HEK293 (cell line): ENCODE data around the gene APOB.

Experiments
- CTCF ChIA-PET: fragments of 350-600 bp; formaldehyde crosslinking; extraction: SDS; loops from one replicate; lab custom pipeline; 2021; ENCODE audit warnings: antibody characterized with exemption; lab: Yijun Ruan, JAX
- POLR2A ChIA-PET: fragments of 300-600 bp; formaldehyde crosslinking; extraction: SDS; loops from one replicate; lab custom pipeline; 2020; ENCODE audit warnings: antibody characterized with exemption, inconsistent platforms; lab: Yijun Ruan, JAX
- H3K27ac ChIP-seq: fragments of 200-500 bp; sonication (Bioruptor generic); 2 replicates; pipeline ENCODE4 v1.5.1; 2014; ENCODE audit warnings: low read depth, low read length, control low read depth, inconsistent platforms; ENCODE audit errors: extremely low read depth
- H3K36me3 ChIP-seq, 2 experiments: fragments of 200-500 bp in 1 of 2; sonication (Bioruptor generic) in 1 of 2; 1 replicate in 1 of 2; 2 replicates in 1 of 2; pipeline ENCODE4 v1.5.1; 2014 to 2017; ENCODE audit warnings: inconsistent platforms in 2 of 2, low read length in 2 of 2; ENCODE audit not compliant: control insufficient read depth in 2 of 2, insufficient read depth in 1 of 2
- H3K4me1 ChIP-seq: fragments of 200-500 bp; sonication (Bioruptor generic); 2 replicates; pipeline ENCODE4 v1.5.1; 2014; ENCODE audit warnings: mild to moderate bottlenecking, low read length, inconsistent platforms; ENCODE audit not compliant: control insufficient read depth, insufficient read depth
- H3K4me3 ChIP-seq: 2 replicates; pipeline ENCODE4 v1.5.1; 2011; ENCODE audit warnings: low read depth, mild to moderate bottlenecking, control low read depth, low read length, moderate library complexity
- H3K9me3 ChIP-seq: fragments of 200-500 bp; sonication (Bioruptor generic); 2 replicates; pipeline ENCODE4 v1.5.1; 2014; ENCODE audit warnings: low read depth, low read length, inconsistent platforms; ENCODE audit not compliant: control insufficient read depth, insufficient read depth
- IKZF3 ChIP-seq: fragments of 450-650 bp; IDR thresholded peaks from 2 replicates; pipeline ENCODE4 v1.5.0; 2018; ENCODE audit warnings: missing biosample characterization, mild to moderate bottlenecking, missing genetic modification characterization, moderate library complexity
- KLF8 ChIP-seq: fragments of 450-650 bp; formaldehyde crosslinking; IDR thresholded peaks from 2 replicates; pipeline ENCODE4 v1.5.1; 2016; ENCODE audit warnings: missing biosample characterization, missing genetic modification characterization
- TCF7L2 ChIP-seq: IDR thresholded peaks from 2 replicates; pipeline ENCODE4 v1.6.1; 2011; ENCODE audit warnings: low read depth, mild to moderate bottlenecking, inconsistent platforms, low read length, moderate library complexity, borderline replicate concordance
- ZFP3 ChIP-seq: fragments of 450-650 bp; formaldehyde crosslinking; IDR thresholded peaks from 2 replicates; pipeline ENCODE4 v1.5.1; 2016; ENCODE audit warnings: low read depth, missing biosample characterization, missing genetic modification characterization
- ZFP69B ChIP-seq: fragments of 450-650 bp; formaldehyde crosslinking; IDR thresholded peaks from 2 replicates; pipeline ENCODE4 v1.5.1; 2016; ENCODE audit warnings: missing biosample characterization, missing genetic modification characterization
- ZNF248 ChIP-seq: fragments of 450-650 bp; formaldehyde crosslinking; IDR thresholded peaks from 2 replicates; pipeline ENCODE4 v1.5.1; 2017; ENCODE audit warnings: missing biosample characterization, missing genetic modification characterization
- ZNF354C ChIP-seq: fragments of 450-650 bp; formaldehyde crosslinking; IDR thresholded peaks from 2 replicates; pipeline ENCODE4 v1.5.1; 2016; ENCODE audit warnings: missing biosample characterization, missing genetic modification characterization, low read depth, borderline replicate concordance
- ZNF391 ChIP-seq: fragments of 450-650 bp; formaldehyde crosslinking; IDR thresholded peaks from 2 replicates; pipeline ENCODE4 v1.5.1; 2016; ENCODE audit warnings: low read depth, missing biosample characterization, missing genetic modification characterization, borderline replicate concordance
- ZNF544 ChIP-seq: fragments of 450-650 bp; formaldehyde crosslinking; IDR thresholded peaks from 2 replicates; pipeline ENCODE4 v1.5.0; 2017; ENCODE audit warnings: missing biosample characterization, missing genetic modification characterization
- ZNF548 ChIP-seq: fragments of 450-650 bp; formaldehyde crosslinking; IDR thresholded peaks from 2 replicates; pipeline ENCODE4 v1.5.1; 2016; ENCODE audit warnings: missing biosample characterization, missing genetic modification characterization
- ZNF701 ChIP-seq: fragments of 450-650 bp; formaldehyde crosslinking; IDR thresholded peaks from 2 replicates; pipeline ENCODE4 v1.5.1; 2016; ENCODE audit warnings: missing biosample characterization, missing genetic modification characterization
- TF ChIP-seq, protein P1 (sequence below): fragments of 450-650 bp; formaldehyde crosslinking; IDR thresholded peaks from 2 replicates; pipeline ENCODE4 v1.5.1; 2017; ENCODE audit warnings: missing biosample characterization, missing genetic modification characterization
- TF ChIP-seq, protein P2 (sequence below): fragments of 450-650 bp; formaldehyde crosslinking; IDR thresholded peaks from 2 replicates; pipeline ENCODE4 v1.5.1; 2017; ENCODE audit warnings: missing biosample characterization, missing genetic modification characterization
- TF ChIP-seq, protein P3 (sequence below): fragments of 450-650 bp; IDR thresholded peaks from 2 replicates; pipeline ENCODE4 v1.5.1; 2018; ENCODE audit warnings: missing biosample characterization, mild to moderate bottlenecking, missing genetic modification characterization
- TF ChIP-seq, protein P4 (sequence below): fragments of 450-650 bp; formaldehyde crosslinking; IDR thresholded peaks from 2 replicates; pipeline ENCODE4 v1.5.1; 2016; ENCODE audit warnings: missing biosample characterization, missing genetic modification characterization
- TF ChIP-seq, protein P5 (sequence below): fragments of 450-650 bp; formaldehyde crosslinking; IDR thresholded peaks from 2 replicates; pipeline ENCODE4 v1.5.1; 2017; ENCODE audit warnings: missing biosample characterization, missing genetic modification characterization

APOB gene

DNA sequence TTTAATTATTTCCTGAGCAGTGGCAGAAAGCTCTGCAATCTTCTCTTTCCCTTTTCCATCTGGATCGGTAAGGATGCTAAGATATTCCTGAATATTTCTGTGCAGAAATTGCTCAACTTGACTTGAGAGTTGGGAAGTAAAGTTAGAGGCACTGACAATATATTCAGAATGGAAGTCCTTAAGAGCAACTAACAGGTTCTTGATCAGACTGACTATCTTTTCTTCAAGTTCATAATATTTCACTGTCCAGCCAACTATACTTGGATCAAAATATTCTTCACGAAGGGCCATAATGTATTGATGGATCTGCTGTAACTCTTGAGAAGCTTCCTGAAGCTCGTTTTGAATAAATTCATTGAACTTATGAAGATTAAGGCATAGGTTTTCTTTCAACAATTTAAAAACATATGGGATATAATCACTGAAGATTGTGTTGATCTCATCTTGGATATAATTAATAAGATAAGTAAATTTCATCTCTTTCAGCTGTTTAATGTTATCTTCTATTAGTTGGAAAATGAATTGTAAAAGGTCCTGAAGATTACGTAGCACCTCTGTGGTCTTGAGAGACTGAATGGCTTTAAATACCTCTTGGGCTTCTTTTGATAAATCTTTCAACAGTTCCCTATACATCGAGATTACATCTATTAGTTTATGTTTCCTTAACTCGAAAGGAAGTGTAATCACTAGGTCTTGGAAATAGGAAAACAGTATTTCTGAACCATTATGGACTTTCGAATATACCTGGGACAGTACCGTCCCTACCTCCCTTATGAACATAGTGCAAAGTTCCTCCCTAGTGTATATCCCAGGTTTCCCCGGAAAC, 41.7 kb downstream of the APOB start:
- ChIA-PET CTCF (interaction anchor here (1.0 kb wide), 1 partner anchor 341 kb away, joined by 5 read pairs; no protein-coding TSS in a partner anchor), POLR2A (no interaction called here)

DNA sequence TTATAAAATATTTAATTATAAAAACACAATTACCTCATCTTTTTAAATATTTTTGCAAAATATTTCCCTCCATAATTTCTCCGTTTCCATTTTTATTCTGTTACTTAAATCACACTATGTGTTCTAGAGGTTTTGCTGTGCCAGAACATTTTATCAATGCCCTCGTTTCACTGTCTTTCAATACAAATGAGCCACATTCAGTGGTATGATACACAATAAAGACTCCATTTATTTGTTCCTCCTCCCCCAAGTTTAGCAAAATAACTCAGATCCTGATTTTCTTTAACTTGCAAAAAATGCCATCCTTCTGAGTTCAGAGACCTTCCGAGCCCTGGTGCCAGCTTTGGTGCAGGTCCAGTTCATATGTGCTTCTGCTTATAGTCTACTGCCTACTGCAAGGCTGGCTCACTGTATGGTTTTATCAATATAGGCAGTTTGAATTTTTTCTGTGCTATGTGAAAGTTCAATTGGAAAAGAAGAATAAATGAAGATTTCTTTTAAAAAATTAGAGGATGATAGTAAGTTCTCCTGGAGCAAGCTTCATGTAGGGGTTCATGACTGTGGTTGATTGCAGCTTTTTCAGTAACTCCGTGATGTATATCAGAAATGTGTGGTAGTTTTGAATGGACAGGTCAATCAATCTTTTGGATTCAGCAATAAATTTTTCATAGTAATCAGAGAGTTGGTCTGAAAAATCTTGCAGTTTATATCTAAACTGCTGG, 42.5 kb downstream of the APOB start:
- H3K36me3 ChIP-seq, result no peaks in the 10 kb centered on the region
- H3K27ac ChIP-seq, result no peak overlapping the region
- ChIA-PET CTCF (no interaction called here), POLR2A (no interaction called here)
- H3K9me3 ChIP-seq, result no peaks in the 10 kb centered on the region
- TF ChIP-seq ZNF701 (tag by site-specific recombination), result no peak
- no peak for TF ChIP-seq ZNF544
- H3K4me3 ChIP-seq, result no peak overlapping the region
- H3K4me1 ChIP-seq, result no peaks in the 10 kb centered on the region

More for the DNA sequence above, 41.7 kb downstream of the APOB start:
- H3K4me1 ChIP-seq, result no peaks in the 10 kb centered on the region
- no peak for TF ChIP-seq IKZF3 (tag by site-specific recombination)
- TF ChIP-seq, protein P1, sequence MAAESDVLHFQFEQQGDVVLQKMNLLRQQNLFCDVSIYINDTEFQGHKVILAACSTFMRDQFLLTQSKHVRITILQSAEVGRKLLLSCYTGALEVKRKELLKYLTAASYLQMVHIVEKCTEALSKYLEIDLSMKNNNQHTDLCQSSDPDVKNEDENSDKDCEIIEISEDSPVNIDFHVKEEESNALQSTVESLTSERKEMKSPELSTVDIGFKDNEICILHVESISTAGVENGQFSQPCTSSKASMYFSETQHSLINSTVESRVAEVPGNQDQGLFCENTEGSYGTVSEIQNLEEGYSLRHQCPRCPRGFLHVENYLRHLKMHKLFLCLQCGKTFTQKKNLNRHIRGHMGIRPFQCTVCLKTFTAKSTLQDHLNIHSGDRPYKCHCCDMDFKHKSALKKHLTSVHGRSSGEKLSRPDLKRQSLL, result no peak
- no peak for TF ChIP-seq ZNF354C (tag by site-specific recombination)
- TF ChIP-seq ZNF548 (tag by site-specific recombination), result no peak
- TF ChIP-seq, protein P2, sequence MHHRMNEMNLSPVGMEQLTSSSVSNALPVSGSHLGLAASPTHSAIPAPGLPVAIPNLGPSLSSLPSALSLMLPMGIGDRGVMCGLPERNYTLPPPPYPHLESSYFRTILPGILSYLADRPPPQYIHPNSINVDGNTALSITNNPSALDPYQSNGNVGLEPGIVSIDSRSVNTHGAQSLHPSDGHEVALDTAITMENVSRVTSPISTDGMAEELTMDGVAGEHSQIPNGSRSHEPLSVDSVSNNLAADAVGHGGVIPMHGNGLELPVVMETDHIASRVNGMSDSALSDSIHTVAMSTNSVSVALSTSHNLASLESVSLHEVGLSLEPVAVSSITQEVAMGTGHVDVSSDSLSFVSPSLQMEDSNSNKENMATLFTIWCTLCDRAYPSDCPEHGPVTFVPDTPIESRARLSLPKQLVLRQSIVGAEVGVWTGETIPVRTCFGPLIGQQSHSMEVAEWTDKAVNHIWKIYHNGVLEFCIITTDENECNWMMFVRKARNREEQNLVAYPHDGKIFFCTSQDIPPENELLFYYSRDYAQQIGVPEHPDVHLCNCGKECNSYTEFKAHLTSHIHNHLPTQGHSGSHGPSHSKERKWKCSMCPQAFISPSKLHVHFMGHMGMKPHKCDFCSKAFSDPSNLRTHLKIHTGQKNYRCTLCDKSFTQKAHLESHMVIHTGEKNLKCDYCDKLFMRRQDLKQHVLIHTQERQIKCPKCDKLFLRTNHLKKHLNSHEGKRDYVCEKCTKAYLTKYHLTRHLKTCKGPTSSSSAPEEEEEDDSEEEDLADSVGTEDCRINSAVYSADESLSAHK (tag by site-specific recombination), result no peak
- no peak for TF ChIP-seq ZNF391 (tag by site-specific recombination)
- TF ChIP-seq KLF8 (tag by site-specific recombination), result no peak
- TF ChIP-seq ZFP69B (tag by site-specific recombination), result no peak
- TF ChIP-seq ZFP3, result no peak
- TF ChIP-seq ZNF248 (tag by site-specific recombination), result no peak
- TF ChIP-seq, protein P3, sequence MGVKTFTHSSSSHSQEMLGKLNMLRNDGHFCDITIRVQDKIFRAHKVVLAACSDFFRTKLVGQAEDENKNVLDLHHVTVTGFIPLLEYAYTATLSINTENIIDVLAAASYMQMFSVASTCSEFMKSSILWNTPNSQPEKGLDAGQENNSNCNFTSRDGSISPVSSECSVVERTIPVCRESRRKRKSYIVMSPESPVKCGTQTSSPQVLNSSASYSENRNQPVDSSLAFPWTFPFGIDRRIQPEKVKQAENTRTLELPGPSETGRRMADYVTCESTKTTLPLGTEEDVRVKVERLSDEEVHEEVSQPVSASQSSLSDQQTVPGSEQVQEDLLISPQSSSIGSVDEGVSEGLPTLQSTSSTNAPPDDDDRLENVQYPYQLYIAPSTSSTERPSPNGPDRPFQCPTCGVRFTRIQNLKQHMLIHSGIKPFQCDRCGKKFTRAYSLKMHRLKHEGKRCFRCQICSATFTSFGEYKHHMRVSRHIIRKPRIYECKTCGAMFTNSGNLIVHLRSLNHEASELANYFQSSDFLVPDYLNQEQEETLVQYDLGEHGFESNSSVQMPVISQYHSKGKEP (tag by site-specific recombination), result no peak
- TF ChIP-seq TCF7L2, result no peak
- TF ChIP-seq, protein P4, sequence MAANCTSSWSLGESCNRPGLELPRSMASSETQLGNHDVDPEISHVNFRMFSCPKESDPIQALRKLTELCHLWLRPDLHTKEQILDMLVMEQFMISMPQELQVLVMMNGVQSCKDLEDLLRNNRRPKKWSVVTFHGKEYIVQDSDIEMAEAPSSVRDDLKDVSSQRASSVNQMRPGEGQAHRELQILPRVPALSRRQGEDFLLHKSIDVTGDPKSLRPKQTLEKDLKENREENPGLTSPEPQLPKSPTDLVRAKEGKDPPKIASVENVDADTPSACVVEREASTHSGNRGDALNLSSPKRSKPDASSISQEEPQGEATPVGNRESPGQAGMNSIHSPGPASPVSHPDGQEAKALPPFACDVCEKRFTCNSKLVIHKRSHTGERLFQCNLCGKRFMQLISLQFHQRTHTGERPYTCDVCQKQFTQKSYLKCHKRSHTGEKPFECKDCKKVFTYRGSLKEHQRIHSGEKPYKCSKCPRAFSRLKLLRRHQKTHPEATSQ, result no peak
- TF ChIP-seq, protein P5, sequence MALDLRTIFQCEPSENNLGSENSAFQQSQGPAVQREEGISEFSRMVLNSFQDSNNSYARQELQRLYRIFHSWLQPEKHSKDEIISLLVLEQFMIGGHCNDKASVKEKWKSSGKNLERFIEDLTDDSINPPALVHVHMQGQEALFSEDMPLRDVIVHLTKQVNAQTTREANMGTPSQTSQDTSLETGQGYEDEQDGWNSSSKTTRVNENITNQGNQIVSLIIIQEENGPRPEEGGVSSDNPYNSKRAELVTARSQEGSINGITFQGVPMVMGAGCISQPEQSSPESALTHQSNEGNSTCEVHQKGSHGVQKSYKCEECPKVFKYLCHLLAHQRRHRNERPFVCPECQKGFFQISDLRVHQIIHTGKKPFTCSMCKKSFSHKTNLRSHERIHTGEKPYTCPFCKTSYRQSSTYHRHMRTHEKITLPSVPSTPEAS (tag by site-specific recombination), result no peak
- no peaks in the 10 kb centered on the region for H3K36me3 ChIP-seq
- H3K27ac ChIP-seq, result no peak overlapping the region
- H3K9me3 ChIP-seq, result no peaks in the 10 kb centered on the region
- H3K4me3 ChIP-seq, result no peak overlapping the region
